K562 (cell line): ENCODE data around the gene EMD. TPM values are rescaled to one million over a fixed set of nuclear protein-coding genes. Genes with fewer than 3 reads are reported as not detected.
A peak's percentile ranks its signal among the peaks of the same experiment; 100 is the strongest.

Experiments
- BCL6 ChIP-seq: fragments of 250-450 bp; sonication (Bioruptor Pico); IDR thresholded peaks from 2 replicates; pipeline ENCODE4 v1.4.0; 2020
- BRD9 ChIP-seq: fragments of 450-650 bp; IDR thresholded peaks from 2 replicates; pipeline ENCODE4 v1.6.1; 2018; ENCODE audit warnings: low read depth; ENCODE audit not compliant: partially characterized antibody
- BRF1 ChIP-seq: IDR thresholded peaks from 3 replicates; pipeline ENCODE4 v1.6.1; 2011; ENCODE audit warnings: borderline replicate concordance, mild to moderate bottlenecking; ENCODE audit not compliant: insufficient read length; ENCODE audit errors: extremely low read depth
- C11orf30 ChIP-seq: fragments of 450-650 bp; IDR thresholded peaks from 2 replicates; pipeline ENCODE4 v1.6.1; 2016; ENCODE audit warnings: low read depth, mild to moderate bottlenecking
- CAMTA2 ChIP-seq: fragments of 250-450 bp; sonication (Bioruptor Pico); conservative IDR thresholded peaks from 2 replicates; pipeline ENCODE4 v1.5.1; 2022
- CBFA2T3 ChIP-seq: fragments of 450-650 bp; IDR thresholded peaks from 2 replicates; pipeline ENCODE4 v1.6.1; 2017
- CHD4 ChIP-seq: fragments of 200-600 bp; sonication (generic); IDR thresholded peaks from 3 replicates; pipeline ENCODE4 v1.6.1; 2012; ENCODE audit warnings: low read depth, mild to moderate bottlenecking, mixed read lengths, low read length, inconsistent platforms; ENCODE audit not compliant: insufficient read depth, insufficient replicate concordance, poor library complexity, severe bottlenecking
- CREM ChIP-seq: IDR thresholded peaks from 2 replicates; pipeline ENCODE4 v1.6.1; 2014; ENCODE audit warnings: antibody characterized with exemption, low read depth
- ELF2 ChIP-seq: fragments of 250-450 bp; sonication (Bioruptor Pico); IDR thresholded peaks from 2 replicates; pipeline ENCODE4 v1.5.0; 2021; ENCODE audit warnings: mild to moderate bottlenecking
- ESRRA ChIP-seq: fragments of 450-650 bp; IDR thresholded peaks from 2 replicates; pipeline ENCODE4 v1.6.1; 2014; ENCODE audit warnings: low read depth, mild to moderate bottlenecking, moderate library complexity, borderline replicate concordance
- ETV6 ChIP-seq, 3 experiments: fragments of 150-350 bp in 1 of 3; sonication (generic) in 1 of 3; formaldehyde crosslinking in 1 of 3; IDR thresholded peaks; 2 replicates each; pipeline versions ENCODE4 v1.6.1 to v1.8.0; 2014 to 2022; ENCODE audit warnings: borderline replicate concordance in 2 of 3, low read depth in 2 of 3, antibody characterized with exemption in 1 of 3, low read length in 1 of 3, mild to moderate bottlenecking in 1 of 3, missing genetic modification reagents in 1 of 3
- EZH2 ChIP-seq: IDR thresholded peaks from 2 replicates; pipeline ENCODE4 v1.6.1; 2012; ENCODE audit warnings: low read depth, mild to moderate bottlenecking, inconsistent platforms, low read length, borderline replicate concordance
- FOSL1 ChIP-seq: fragments of 200-800 bp; sonication (Bioruptor generic); conservative IDR thresholded peaks from 2 replicates; pipeline ENCODE4 v1.6.1; 2016; ENCODE audit warnings: missing genetic modification characterization, missing compliant biosample characterization
- FOXK1 ChIP-seq: sonication (generic); formaldehyde crosslinking; IDR thresholded peaks from 2 replicates; pipeline ENCODE4 v1.8.0; 2022; ENCODE audit warnings: missing genetic modification reagents, mild to moderate bottlenecking, borderline replicate concordance
- ID3 ChIP-seq, 2 experiments: fragments of 250-450 bp in 1 of 2; fragments of 450-650 bp in 1 of 2; sonication (Bioruptor Pico) in 1 of 2; IDR thresholded peaks; 2 replicates each; pipeline versions ENCODE4 v1.6.1 to v1.8.0; 2016 to 2021; ENCODE audit warnings: mild to moderate bottlenecking in 2 of 2, moderate library complexity in 2 of 2, missing compliant biosample characterization in 1 of 2, missing genetic modification characterization in 1 of 2
- LCOR ChIP-seq: sonication (generic); formaldehyde crosslinking; IDR thresholded peaks from 2 replicates; pipeline ENCODE4 v1.8.0; 2022; ENCODE audit warnings: mild to moderate bottlenecking, missing genetic modification reagents
- MECOM ChIP-seq: fragments of 250-450 bp; sonication (Bioruptor Pico); IDR thresholded peaks from 2 replicates; pipeline ENCODE4 v1.8.0; 2022; ENCODE audit warnings: inconsistent platforms
- NUFIP1 ChIP-seq: fragments of 450-650 bp; IDR thresholded peaks from 2 replicates; pipeline ENCODE4 v1.6.1; 2018; ENCODE audit not compliant: partially characterized antibody
- PHF8 ChIP-seq: fragments of 200-600 bp; sonication (generic); IDR thresholded peaks from 2 replicates; pipeline ENCODE4 v1.6.1; 2012; ENCODE audit warnings: mixed run types, mild to moderate bottlenecking, inconsistent platforms, low read length, moderate library complexity, borderline replicate concordance
- TAF9B ChIP-seq: fragments of 450-650 bp; IDR thresholded peaks from 2 replicates; pipeline ENCODE4 v1.6.1; 2018; ENCODE audit warnings: mild to moderate bottlenecking; ENCODE audit not compliant: partially characterized antibody
- ZBED1 ChIP-seq: IDR thresholded peaks from 2 replicates; pipeline ENCODE4 v1.6.1; 2014
- ZFP30 ChIP-seq: fragments of 250-450 bp; sonication (Bioruptor Pico); IDR thresholded peaks from 2 replicates; pipeline ENCODE4 v1.8.0; 2022; ENCODE audit warnings: moderate library complexity, mild to moderate bottlenecking, inconsistent platforms, borderline replicate concordance
- ZNF239 ChIP-seq: fragments of 250-450 bp; sonication (Bioruptor Pico); IDR thresholded peaks from 2 replicates; pipeline ENCODE4 v1.4.0; 2020; ENCODE audit warnings: mild to moderate bottlenecking
- polyA plus RNA-seq, 8 experiments: library from polyadenylated mRNA; depleted of rRNA in 4 of 8; stranded (reverse) in 5 of 8; unstranded in 3 of 8; fragments of >200 nt; fragmentation: Nextera tagmentation in 2 of 8; fragmentation: Illumina TruSeq in 1 of 8; extraction: Ambion mirVana in 2 of 8; extraction: Trizol in 1 of 8; gene quantifications; 2 replicates each; pipeline versions ENCODE4 v1.2.1 to v1.2.3, GENCODE V29; 2011 to 2014; ENCODE audit warnings: inconsistent platforms in 1 of 8, missing spikeins in 1 of 8
- total RNA-seq, 7 experiments: library from RNA; depleted of rRNA in 6 of 7; stranded (reverse); fragments of >200 nt in 6 of 7; fragmentation: Illumina TruSeq in 2 of 7; extraction: Trizol in 2 of 7; gene quantifications; 2 replicates each; pipeline versions ENCODE4 v1.2.1 to v1.2.3, GENCODE V29; 2011 to 2021; ENCODE audit warnings: low replicate concordance in 1 of 7
- TF ChIP-seq, protein P1 (sequence below), 2 experiments: fragments of 450-650 bp in 1 of 2; sonication (generic) in 1 of 2; formaldehyde crosslinking in 1 of 2; IDR thresholded peaks in 1 of 2; conservative IDR thresholded peaks in 1 of 2; 2 replicates each; pipeline versions ENCODE4 v1.6.1 to v1.8.1; 2016 to 2023; ENCODE audit warnings: mild to moderate bottlenecking in 2 of 2, moderate library complexity in 2 of 2, inconsistent platforms in 1 of 2, missing genetic modification reagents in 1 of 2
- TF ChIP-seq, protein P2 (sequence below): IDR thresholded peaks from 2 replicates; pipeline ENCODE4 v1.6.1; 2016; ENCODE audit warnings: missing genetic modification characterization, missing compliant biosample characterization

Gene EMD
- total and polyA plus RNA-seq, 9 of the 15 experiments (the other 6 are each of a cell fraction or from before 2014, with no cell fraction given) = 2.3 to 206 (median 61.9) TPM

DNA sequence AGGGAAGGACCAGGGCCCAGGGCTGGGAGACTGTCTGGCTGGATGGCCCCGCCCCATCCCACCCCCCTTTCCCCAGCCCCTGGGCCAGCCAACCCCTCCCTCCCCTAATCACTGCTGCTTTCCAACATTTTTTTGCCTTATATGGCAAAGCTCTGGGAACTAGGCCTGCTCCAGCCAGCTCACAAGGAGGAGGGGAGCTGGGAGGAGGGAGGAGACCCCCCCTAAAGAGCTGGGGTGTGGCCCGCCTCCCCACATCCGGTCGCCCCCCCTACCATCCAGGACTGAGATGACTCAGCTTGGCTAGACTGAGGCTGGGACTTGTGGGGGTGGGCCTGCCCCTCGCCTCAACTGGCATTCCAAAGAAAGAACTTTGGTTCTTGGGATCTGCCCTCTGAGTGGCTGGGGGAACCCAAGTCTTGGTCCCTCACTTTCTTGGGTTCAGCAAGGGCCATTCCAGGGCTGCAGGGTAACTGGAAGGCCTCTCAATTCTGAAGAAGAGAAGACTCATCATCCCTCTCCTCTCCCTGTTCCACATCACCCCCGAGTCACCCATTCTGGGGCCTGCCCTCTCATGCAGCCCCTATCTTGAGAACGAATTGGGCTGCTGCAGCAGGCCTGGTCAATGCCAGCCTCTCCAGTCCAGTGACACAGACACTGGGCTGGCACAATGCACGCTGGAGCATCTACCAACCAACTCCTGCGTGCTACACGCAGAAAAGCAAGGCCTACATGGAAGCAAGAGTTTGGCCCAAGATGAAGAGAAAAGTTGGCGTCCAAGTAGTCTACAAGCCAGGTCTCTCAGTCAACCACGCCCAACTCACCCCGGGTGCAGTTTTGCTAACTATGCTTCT, 9.4 kb upstream of the EMD start (continued):
- TF ChIP-seq, protein P1, sequence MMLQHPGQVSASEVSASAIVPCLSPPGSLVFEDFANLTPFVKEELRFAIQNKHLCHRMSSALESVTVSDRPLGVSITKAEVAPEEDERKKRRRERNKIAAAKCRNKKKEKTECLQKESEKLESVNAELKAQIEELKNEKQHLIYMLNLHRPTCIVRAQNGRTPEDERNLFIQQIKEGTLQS (IDR thresholded peaks at IDR 0.05) = peak; percentile 74
- TF ChIP-seq, protein P1 (CRISPR knock-in tag; conservative IDR thresholded peaks at IDR 0.05) = no peak
- TF ChIP-seq PHF8 (0 out of 2 replicates have a peak, but pooled peaks have one; percentile 16), CBFA2T3 (no peak), CAMTA2 (CRISPR knock-in tag) (no peak), ZNF239 (CRISPR knock-in tag) (no peak), BCL6 (CRISPR knock-in tag) (no peak), NUFIP1 (no peak), BRF1 (no peak), TAF9B (peak; percentile 27), FOSL1 (tag) (peak; percentile 48), ETV6 (IDR thresholded peaks at IDR 0.05; ENCODE audit: borderline replicate concordance in 1 of 2, low read depth in 2 of 2, low read length in 1 of 2) (no peak), ETV6 (CRISPR knock-in tag; IDR thresholded peaks at IDR 0.05; ENCODE audit: borderline replicate concordance) (no peak), ESRRA (no peak; the same call in 1 of the 2 replicates), CHD4 (no peak), LCOR (CRISPR knock-in tag) (no peak), ZFP30 (CRISPR knock-in tag) (no peak), FOXK1 (CRISPR knock-in tag) (no peak), EZH2 (no peak), C11orf30 (peak; percentile 81), ID3 (CRISPR knock-in tag; IDR thresholded peaks at IDR 0.05) (no peak), ID3 (tag; IDR thresholded peaks at IDR 0.05) (peak; percentile 58; the same call in 1 of the 2 replicates), BRD9 (peak; percentile 75), ZBED1 (peak; percentile 22; the same call in 1 of the 2 replicates), ELF2 (CRISPR knock-in tag) (no peak), MECOM (CRISPR knock-in tag) (no peak), CREM (0 out of 2 replicates have a peak, but pooled peaks have one; percentile 38)
- TF ChIP-seq, protein P2, sequence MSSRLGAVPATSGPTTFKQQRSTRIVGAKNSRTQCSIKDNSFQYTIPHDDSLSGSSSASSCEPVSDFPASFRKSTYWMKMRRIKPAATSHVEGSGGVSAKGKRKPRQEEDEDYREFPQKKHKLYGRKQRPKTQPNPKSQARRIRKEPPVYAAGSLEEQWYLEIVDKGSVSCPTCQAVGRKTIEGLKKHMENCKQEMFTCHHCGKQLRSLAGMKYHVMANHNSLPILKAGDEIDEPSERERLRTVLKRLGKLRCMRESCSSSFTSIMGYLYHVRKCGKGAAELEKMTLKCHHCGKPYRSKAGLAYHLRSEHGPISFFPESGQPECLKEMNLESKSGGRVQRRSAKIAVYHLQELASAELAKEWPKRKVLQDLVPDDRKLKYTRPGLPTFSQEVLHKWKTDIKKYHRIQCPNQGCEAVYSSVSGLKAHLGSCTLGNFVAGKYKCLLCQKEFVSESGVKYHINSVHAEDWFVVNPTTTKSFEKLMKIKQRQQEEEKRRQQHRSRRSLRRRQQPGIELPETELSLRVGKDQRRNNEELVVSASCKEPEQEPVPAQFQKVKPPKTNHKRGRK (tag) = no peak
